NCI-H510A treated with DMSO at 0.1 percent for 48 hours (cell line): ENCODE results near the gene GAL3ST2.
"Not testable (repeated sequence)": the region's sequence is repeated elsewhere in the genome, so short reads cannot be mapped to it uniquely, and the experiment has no call there.

Experiments
- DNase-seq: peaks from one replicate; lab custom pipeline; 2025; lab: John Stamatoyannopoulos, UW

The GAL3ST2 gene

GRCh38 chr2:241820625-241821384 lies 44.2 kb downstream of the GAL3ST2 start:
- DNase-seq = no peak

- no peak for DNase-seq
Measured at GRCh38 chr2:241821460-241822263, 45.0 kb downstream of the GAL3ST2 start.

- DNase-seq = no peak
Measured at GRCh38 chr2:241822264-241822623, 45.6 kb downstream of the GAL3ST2 start.

- DNase-seq = not testable (repeated sequence)
Measured at GRCh38 chr2:241823531-241824437, 47.2 kb downstream of the GAL3ST2 start.

GRCh38 chr2:241827394-241827793 lies 50.8 kb downstream of the GAL3ST2 start:
- DNase-seq = no peak

GRCh38 chr2:241833101-241833663 lies 56.6 kb downstream of the GAL3ST2 start:
- DNase-seq = no peak

GRCh38 chr2:241833756-241834526 lies 57.3 kb downstream of the GAL3ST2 start:
- not testable (repeated sequence) for DNase-seq

- no peak for DNase-seq
Measured at GRCh38 chr2:241834527-241835210, 58.0 kb downstream of the GAL3ST2 start.

- DNase-seq = no peak
Measured at GRCh38 chr2:241835611-241836010, 59.0 kb downstream of the GAL3ST2 start.

- DNase-seq = no peak
Measured at GRCh38 chr2:241836292-241836691, 59.7 kb downstream of the GAL3ST2 start.

GRCh38 chr2:241837197-241837965 lies 60.8 kb downstream of the GAL3ST2 start:
- DNase-seq = no peak

GRCh38 chr2:241841181-241842066 lies 64.8 kb downstream of the GAL3ST2 start:
- no peak for DNase-seq

- no peak for DNase-seq
Measured at GRCh38 chr2:241842067-241842415, 65.4 kb downstream of the GAL3ST2 start.

- DNase-seq = no peak
Measured at GRCh38 chr2:241842620-241843211, 66.1 kb downstream of the GAL3ST2 start.

GRCh38 chr2:241843321-241844065 lies 66.9 kb downstream of the GAL3ST2 start:
- DNase-seq = no peak

- no peak for DNase-seq
Measured at GRCh38 chr2:241844066-241844728, 67.6 kb downstream of the GAL3ST2 start.
